NCI-H2081 treated with DMSO at 0.1 percent for 48 hours (cell line): ENCODE data around the gene SEPSECS.
"Not testable (repeated sequence)": the region's sequence is repeated elsewhere in the genome, so short reads cannot be mapped to it uniquely, and the experiment has no call there.

Source experiments
- DNase-seq: peaks from one replicate; lab custom pipeline; 2025; lab: John Stamatoyannopoulos, UW

The SEPSECS gene

DNA sequence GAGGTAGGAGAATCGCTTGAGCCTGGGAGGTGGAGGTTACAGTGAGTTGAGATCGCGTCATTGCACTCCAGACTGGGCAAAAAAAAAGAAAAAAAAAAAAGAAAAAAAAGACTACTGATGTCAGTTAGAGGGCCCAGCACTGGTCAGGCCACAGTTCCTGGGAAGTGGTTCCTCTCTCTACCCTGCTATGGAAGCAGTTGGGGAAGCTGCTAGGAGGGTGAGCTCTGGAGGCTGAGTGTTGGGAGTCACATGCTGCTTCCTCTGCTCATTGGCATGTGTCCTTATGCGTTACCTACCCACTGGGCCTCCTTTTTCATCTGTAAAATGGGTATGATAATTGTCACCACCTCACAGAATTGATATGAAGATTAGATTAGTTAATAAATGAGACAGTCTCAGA is 50.7 kb downstream of the SEPSECS start:
- DNase-seq: no peak

GRCh38 chr4:25108556-25108955 is 51.7 kb downstream of the SEPSECS start:
- no peak for DNase-seq

DNA sequence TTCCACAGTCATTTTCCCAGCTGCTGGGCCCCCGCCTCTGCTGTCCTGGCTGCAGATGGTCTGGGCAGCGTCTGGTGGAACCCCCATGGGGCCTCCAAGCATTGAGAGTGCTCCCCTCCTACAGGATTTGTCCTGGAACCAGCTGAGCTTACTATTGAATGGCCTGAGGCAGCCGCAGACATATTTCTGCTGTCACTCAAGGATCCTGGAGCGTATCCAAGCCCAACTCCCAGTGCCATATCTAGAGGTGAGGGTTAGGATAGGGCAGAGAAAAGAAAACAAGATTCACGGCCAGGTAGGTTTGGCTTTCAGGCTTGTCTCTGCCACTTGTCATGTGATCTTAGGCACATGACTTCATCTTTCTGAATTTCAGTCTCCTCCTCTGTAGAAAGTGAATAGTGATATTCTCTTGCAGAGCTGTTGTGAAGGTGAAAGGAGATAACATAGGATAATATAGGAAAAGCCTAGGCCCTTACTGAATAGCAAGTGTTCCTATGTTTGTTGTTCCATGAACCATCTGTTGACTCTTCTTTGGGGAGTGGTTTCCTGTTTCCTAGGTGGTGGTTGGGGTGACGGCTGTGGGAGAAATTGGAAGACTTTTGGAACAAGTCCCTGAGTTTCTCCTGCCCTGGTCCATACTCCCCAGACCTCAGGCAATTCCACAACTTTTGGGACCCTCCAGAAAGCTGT is 52.3 kb downstream of the SEPSECS start:
- DNase-seq: no peak

- DNase-seq: no peak
Observed at GRCh38 chr4:25106363-25107151, 53.7 kb downstream of the SEPSECS start.

- DNase-seq: no peak
Observed at GRCh38 chr4:25104591-25104990, 55.7 kb downstream of the SEPSECS start.

DNA sequence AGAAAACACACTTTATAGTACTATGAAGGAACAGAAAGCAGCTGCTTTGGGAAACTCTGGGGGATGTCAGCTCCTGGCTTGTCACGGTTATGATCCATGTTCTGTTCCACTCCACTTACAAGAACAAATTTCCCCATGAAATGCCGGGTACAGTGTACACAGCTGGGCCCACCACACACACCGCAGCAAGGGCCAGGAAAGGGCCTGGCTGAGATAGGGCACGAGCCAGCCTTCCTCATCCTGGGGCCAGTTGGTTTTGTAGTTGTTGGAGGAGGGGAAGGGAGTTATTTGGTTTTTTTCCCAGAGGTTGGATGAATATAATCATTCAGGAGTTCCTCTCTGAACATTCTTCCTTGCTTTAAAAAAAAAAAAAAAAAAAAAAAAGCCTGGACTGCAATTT is 56.8 kb downstream of the SEPSECS start:
- no peak for DNase-seq

- no peak for DNase-seq
Observed at GRCh38 chr4:25101836-25102235, 58.4 kb downstream of the SEPSECS start.

DNA sequence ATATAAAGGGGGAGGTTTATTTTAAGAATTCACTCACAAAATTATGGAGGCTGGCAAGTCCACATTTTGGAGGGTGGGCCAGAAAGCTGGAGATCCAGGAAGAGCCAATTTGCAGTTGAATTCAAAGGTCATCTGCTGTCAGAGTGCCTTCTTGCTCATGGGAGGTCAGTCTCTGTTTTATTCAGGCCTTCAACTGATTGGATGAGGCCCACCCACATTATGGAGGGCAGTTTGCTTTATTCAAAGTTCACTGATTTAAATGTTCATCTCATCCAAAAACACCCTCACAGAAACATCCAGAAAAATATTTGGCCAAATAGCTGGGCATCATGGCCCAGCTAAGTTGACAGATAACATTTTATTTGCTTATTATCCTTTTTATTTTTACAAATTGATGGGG is 59.5 kb downstream of the SEPSECS start:
- no peak for DNase-seq

- no peak for DNase-seq
Observed at GRCh38 chr4:25100021-25100555, 60.2 kb downstream of the SEPSECS start.

DNA sequence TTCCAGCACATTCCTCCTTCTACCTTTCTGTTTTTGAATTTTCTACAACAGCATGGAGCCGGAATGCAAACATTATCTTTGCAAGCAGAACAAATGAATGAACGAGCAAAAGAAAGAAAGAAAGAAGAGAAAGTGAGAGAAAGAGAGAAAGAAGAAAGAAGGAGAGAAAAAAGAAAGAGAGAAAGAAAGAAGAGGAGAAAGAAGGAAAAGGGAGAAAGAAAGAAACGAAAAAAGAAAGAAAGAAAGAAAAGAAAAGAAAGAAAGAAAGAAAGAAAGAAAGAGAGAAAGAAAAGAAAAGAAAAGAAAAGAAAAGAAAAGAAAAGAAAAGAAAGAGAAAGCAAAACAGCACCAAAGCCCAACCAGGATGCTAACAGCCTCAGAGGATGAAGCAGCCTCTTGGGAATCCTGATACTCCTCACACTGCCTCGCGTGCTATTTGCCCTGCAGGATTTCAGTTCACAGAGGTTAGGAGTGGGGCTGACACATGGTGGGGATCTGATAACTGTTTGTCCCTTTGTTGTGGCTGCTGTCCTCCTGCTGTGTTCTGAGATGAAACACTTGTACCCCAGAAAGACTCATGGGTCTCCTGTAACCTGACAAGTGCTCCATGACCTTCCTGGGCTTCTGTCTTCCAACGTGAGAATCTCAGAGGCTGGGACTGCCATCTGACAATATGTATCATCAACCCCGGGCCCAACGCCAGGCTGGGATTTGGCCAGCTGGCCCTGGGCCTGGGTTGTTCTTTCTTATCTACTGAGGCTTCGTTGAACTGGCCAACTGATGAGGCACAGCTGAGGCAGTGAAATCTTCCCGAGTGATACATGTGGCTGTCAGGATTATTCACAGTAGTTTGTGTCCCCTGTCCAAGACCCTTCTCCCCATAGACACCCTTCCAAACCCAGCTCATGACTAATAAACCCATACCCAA is 61.0 kb downstream of the SEPSECS start:
- DNase-seq: no peak

GRCh38 chr4:25096981-25097443 is 63.2 kb downstream of the SEPSECS start:
- DNase-seq: no peak

- DNase-seq: no peak
Observed at GRCh38 chr4:25096251-25096980, 63.8 kb downstream of the SEPSECS start.

DNA sequence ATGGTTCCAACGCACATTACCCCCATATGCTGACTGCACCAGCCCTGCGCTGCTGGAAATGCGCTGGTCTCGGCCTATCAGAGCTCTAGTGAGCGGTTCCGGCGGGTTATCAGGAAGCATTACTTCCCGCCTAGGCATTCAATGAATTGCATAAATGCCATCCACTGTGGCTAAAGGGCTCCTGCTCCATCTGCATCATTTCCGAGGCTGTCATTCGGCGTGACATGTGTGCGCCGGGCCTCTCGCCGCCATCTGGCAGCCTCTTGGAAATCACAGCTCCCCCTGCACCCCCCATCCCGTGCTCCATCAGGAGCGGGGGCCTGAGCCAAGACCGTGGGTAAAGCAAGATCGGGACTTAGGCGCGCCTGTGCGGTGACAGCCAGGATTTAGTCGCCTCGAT is 64.4 kb downstream of the SEPSECS start:
- no peak for DNase-seq

- no peak for DNase-seq
Observed at GRCh38 chr4:25092139-25092538, 68.1 kb downstream of the SEPSECS start.

DNA sequence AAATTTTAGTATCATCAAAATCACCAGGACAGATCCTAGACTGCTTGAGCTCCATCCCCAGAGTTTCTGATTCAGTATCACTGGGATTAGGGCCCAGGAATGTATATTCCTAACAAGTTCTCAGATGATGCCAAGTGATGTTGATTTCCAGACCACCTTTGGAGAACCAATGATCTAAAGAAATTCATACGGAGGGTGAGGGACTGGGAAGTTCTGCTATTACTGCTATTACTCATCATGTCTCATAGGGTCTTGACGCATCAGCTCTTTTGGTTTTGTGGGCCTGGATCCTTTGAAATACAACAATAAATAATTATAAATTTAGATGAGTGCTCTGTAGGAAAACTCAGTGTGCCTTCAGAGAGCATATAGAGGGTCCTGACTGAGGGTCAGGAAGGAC is 69.7 kb downstream of the SEPSECS start:
- DNase-seq: no peak

GRCh38 chr4:25089051-25089763 is 71.0 kb downstream of the SEPSECS start:
- DNase-seq: no peak

DNA sequence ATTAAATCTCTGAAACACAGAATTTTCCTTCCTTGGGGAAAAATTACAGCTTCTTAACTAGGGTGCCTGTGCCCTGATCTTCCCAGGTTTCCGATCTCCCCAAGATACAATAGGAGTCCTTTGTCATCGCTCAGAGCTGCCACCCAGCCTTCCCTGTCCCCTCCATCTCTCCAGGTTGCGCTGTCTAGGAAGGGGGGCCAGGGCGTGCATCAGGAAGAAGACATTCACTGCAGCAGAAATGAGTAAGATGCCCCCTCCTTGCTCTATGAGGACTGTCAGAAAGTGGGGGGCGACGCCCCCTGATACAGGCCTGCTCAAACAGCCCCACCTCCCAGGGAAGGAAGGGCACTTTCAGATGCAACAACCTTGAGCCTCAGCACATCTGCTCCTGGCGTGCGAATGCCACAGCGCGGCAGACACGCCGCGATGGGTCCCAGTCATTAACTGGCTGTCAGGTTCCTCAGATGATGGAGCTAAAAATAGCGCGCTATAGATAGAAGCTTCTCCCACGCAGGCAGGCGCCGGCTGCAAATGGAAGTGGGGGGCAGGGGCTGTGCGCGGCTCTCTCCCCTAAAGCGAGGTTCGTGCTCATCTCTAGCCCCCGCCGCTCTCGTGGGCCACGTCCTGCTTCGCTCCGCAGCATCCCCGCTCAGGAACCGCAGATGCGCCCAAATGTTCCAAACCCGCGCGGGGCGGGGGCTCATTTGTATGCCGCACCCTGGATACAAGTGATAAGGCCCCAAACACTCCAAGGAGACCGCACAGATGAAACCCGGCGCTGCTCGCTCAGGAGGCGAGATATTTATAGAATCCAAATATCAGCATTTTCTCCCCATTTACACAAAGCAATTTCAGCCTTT is 71.9 kb downstream of the SEPSECS start:
- no peak for DNase-seq

DNA sequence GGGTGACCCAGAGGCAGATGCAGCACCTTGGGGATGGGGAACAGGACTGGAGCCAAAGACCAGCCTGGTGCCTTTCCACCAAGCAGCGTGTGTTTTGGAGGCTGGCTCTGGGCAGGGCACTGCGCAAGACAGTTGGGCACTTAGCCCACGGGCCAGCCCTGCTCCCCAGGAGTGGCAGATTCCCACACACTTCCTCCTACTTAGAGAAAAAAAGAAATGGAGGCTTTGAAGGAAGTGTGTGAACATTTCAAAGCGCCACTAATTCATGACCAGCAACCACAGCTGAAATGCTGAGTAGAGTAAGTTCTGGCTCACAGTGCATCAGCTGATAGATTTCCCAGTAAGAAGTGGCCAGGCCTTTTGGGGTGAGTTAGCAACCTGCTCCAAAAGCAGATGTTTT is 74.6 kb downstream of the SEPSECS start:
- no peak for DNase-seq

- not testable (repeated sequence) for DNase-seq
Observed at GRCh38 chr4:25083441-25083840, 76.8 kb downstream of the SEPSECS start.
